H1 (cell line): ENCODE data around the gene CBY1. TPM values are rescaled to one million over a fixed set of nuclear protein-coding genes. Genes with fewer than 3 reads are reported as not detected.

Experiments used
- EZH2 ChIP-seq: fragments of 200-600 bp; sonication (generic); IDR thresholded peaks from 2 replicates; pipeline ENCODE4 v1.7.1; 2012; ENCODE audit warnings: low read depth, mild to moderate bottlenecking, moderate library complexity, low read length, inconsistent platforms; ENCODE audit not compliant: severe bottlenecking
- polyA plus RNA-seq, 7 experiments: library from polyadenylated mRNA; depleted of rRNA in 3 of 7; stranded (reverse) in 5 of 7; unstranded in 2 of 7; fragments of >200 nt in 5 of 7; fragments of 200-250 nt in 2 of 7; gene quantifications; 1 replicate in 5 of 7; 2 replicates in 1 of 7; 4 replicates in 1 of 7; pipeline versions ENCODE4 v1.2.1 to v1.2.3, GENCODE V29; 2011 to 2013; ENCODE audit warnings: missing spikeins in 2 of 7, mixed read lengths in 2 of 7
- total RNA-seq: library from RNA; stranded (reverse); fragmentation: NEBNext Ultra II Directional; extraction: Animal tissue kit (Norgen Biotek cat#: 25700); gene quantifications from 2 replicates; pipeline ENCODE4 v1.2.1, GENCODE V29; 2021

Gene CBY1
- total and polyA plus RNA-seq, 2 of the 8 experiments (the other 6 are each of a cell fraction or from before 2014, with no cell fraction given) = 23.2 to 30.2 TPM

DNA sequence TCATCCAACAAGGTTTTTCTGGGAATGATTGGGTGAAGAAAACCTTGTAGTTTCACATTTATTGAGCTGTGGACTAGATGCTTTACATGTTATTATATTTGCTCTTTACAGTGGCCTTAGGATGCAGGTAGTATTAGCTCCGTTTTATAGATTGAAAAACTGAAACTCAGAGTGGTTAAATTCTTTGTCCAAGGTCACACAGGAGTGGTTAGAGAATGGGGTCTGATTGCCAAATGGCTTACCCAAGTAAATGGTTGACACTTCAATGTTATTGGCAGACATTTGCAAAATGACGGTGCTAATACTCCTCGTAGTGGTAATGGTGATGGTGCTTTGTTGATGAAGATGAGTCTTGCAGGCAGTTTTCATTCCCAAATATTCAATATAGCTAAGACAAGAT is 51.5 kb downstream of the CBY1 start (continued):
- no peak for TF ChIP-seq EZH2
